Mammary epithelial cell (primary cell): ENCODE results near the gene RELN.

Source experiments
- CTCF ChIP-seq, 2 donors: IDR thresholded peaks in 1 of 2; conservative IDR thresholded peaks in 1 of 2; 2 replicates each; pipeline ENCODE4 v1.5.1; 2011 to 2012; ENCODE audit warnings: inconsistent platforms in 2 of 2, low read length in 2 of 2, mild to moderate bottlenecking in 2 of 2, control low read depth in 1 of 2, low read depth in 1 of 2; ENCODE audit not compliant: insufficient read depth in 1 of 2; ENCODE audit errors: extremely low read depth in 1 of 2
- EZH2 ChIP-seq: IDR thresholded peaks from 2 replicates; pipeline ENCODE4 v1.6.1; 2012; ENCODE audit warnings: low read length, inconsistent platforms, borderline replicate concordance

- TF ChIP-seq CTCF (conservative IDR thresholded peaks at IDR 0.05 in 1 of 2, IDR thresholded peaks at IDR 0.05 in 1 of 2; ENCODE audit: extremely low read depth in 1 of 2, insufficient read depth in 1 of 2, low read depth in 1 of 2, low read length in 2 of 2) (no peak), EZH2 (no peak)
These were observed 258.3 kb downstream of the RELN start for GRCh38 chr7:103731169-103731568.
